Skeletal muscle tissue (tissue), 5 donors: ENCODE data around the gene GPR35. TPM values are rescaled to one million over a fixed set of nuclear protein-coding genes. Genes with fewer than 3 reads are reported as not detected.
"Not testable (repeated sequence)": the region's sequence is repeated elsewhere in the genome, so short reads cannot be mapped to it uniquely, and the experiment has no call there.

Source experiments
- H3K27ac ChIP-seq: one replicate; pipeline ENCODE4 v1.7.0; 2013; ENCODE audit warnings: mild to moderate bottlenecking, low read depth, low read length, inconsistent platforms
- H3K27me3 ChIP-seq, 3 donors: one replicate each; pipeline ENCODE4 v1.7.0; 2013; ENCODE audit warnings: low read length in 3 of 3; ENCODE audit not compliant: control insufficient read depth in 3 of 3, insufficient read depth in 3 of 3
- H3K36me3 ChIP-seq, 3 donors: one replicate each; pipeline ENCODE4 v1.7.0; 2013; ENCODE audit warnings: low read length in 3 of 3; ENCODE audit not compliant: control insufficient read depth in 3 of 3, insufficient read depth in 3 of 3
- H3K4me1 ChIP-seq, 3 donors: one replicate each; pipeline ENCODE4 v1.7.0; 2013; ENCODE audit warnings: low read length in 3 of 3, mild to moderate bottlenecking in 3 of 3; ENCODE audit not compliant: control insufficient read depth in 3 of 3, insufficient read depth in 3 of 3
- H3K4me3 ChIP-seq, 3 donors: one replicate each; pipeline ENCODE4 v1.7.0; 2013; ENCODE audit warnings: low read length in 3 of 3
- H3K9ac ChIP-seq, 3 donors: one replicate each; pipeline ENCODE4 v1.7.0; 2013; ENCODE audit warnings: low read length in 3 of 3, mild to moderate bottlenecking in 3 of 3, moderate library complexity in 2 of 3, low read depth in 1 of 3
- H3K9me3 ChIP-seq, 3 donors: one replicate each; pipeline ENCODE4 v1.7.0; 2013; ENCODE audit warnings: low read length in 3 of 3; ENCODE audit not compliant: control insufficient read depth in 3 of 3
- small RNA-seq: library from RNA; depleted of rRNA; stranded (forward); fragments of <200 nt; gene quantifications from one replicate; pipeline ENCODE3, GENCODE V24; 2014
- total RNA-seq: library from RNA; depleted of rRNA; stranded (reverse); fragments of >200 nt; gene quantifications from one replicate; pipeline ENCODE4 v1.2.3, GENCODE V29; 2014
- donor health status: Osteomylitis.

Gene GPR35
- total RNA-seq, 1 donor from 2014 or later, result 1.0 TPM

DNA sequence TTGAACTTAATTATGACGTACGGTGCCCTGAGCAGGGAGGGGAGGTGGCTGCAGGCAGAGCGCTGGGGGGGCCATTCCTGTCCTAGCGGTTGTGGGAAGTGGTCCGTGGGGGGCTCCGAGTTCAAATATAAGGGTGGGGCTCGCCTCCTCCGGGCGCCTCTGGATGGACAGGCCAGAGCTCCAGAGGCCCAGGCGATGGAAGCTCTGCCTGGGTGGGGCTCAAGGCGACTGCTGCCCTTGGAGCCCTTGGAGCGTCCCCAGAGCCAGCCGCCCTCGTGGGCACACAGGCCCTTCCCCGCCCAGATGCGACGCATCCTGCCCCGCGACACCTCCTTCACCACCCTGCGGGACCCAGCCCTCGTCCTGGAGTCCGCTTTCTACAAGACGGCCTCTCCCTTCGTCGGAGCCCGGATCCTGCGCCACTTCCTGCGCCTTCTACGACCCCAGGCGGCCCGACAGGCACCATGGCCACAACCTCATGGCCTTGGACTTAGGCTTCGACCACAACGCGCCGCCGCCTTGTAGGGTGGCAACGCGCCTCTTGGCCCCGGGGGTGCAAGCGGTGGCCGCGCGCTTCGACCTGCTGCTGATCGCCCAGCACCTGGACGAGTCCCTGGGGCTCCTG, 46.9 kb downstream of the GPR35 start:
- Histone ChIP-seq H3K36me3 (no peaks in the 10 kb centered on the region), H3K9me3 (no peaks in the 10 kb centered on the region), H3K9ac (peak overlapping the region in 1 of 3 donors; percentile 16), H3K27me3 (no peaks in the 10 kb centered on the region), H3K4me3 (peak overlapping the region in 1 of 3 donors; percentile 43), H3K4me1 (peaks cover 3 to 10% (median 9%) of the 10 kb centered on the region in 3 donors), H3K27ac (no peak overlapping the region)

DNA sequence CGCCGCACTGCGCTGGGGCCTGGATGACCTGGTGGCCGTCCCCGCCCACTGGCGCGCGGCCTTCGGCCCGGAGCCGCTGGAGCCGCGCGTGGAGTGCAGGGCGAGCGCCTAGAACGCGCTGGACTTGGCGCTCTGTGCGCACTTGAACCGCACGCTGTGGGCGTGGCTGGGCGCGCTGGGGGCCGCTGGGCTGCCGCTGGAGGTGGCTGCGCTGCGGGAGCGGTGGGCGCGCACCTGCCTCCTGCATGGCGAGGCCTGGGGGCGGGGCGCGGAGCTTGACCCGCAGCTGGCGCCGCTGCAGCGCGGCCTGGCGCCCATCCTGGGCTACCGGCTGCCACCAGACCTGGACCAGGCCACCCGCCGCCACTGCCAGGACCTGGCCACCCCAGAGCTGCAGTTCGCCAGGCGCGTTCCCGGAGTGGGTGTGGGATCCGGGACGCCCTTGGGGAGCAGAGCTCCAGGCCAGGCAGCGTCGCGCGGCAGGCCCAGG, 47.5 kb downstream of the GPR35 start:
- Histone ChIP-seq H3K4me3 (peak overlapping the region in 2 of 3 donors; percentile 43 to 54), H3K27me3 (no peaks in the 10 kb centered on the region)

DNA sequence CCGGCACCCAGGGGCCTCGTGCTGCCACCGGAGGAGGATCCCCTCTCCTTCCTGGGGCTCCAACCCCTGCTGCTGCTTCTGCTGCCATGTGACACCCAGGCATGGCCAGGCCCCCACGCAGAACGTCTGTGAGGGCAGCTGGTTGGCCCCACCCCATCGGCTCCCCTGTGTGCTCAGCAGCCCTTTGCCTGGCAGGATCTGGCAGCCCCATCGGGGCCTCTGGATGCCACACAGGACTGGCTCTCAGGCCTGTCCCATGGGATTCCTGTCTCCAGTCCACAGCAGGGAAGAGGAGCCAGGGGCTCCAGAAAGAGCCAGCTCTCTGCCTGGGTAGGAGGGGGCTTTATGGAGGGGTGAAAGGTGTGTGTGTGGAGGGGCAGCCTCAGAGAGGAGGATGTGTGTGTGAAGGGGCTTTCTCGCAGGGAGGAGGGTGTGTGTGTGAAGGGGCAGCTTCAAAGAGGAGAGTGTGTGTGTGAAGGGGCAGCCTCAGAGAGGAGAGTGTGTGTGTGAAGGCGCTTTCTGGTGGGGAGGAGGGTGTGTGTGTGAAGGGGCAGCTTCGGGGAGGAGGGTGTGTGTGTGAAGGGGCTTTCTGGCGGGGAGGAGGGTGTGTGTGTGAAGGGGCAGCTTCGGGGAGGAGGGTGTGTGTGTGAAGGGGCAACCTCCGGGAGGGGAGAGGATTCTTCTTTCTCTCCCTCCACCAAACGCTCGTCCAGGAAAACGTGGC, 49.3 kb downstream of the GPR35 start:
- not testable (repeated sequence) for H3K27me3 ChIP-seq, H3K9me3 ChIP-seq, H3K27ac ChIP-seq, H3K4me3 ChIP-seq, H3K4me1 ChIP-seq, H3K36me3 ChIP-seq, H3K9ac ChIP-seq

More for the DNA sequence above, 47.5 kb downstream of the GPR35 start:
- Histone ChIP-seq H3K9me3 (no peaks in the 10 kb centered on the region), H3K36me3 (no peaks in the 10 kb centered on the region), H3K27ac (no peak overlapping the region), H3K9ac (peak overlapping the region in 1 of 3 donors; percentile 16), H3K4me1 (peaks cover 3 to 10% (median 9%) of the 10 kb centered on the region in 3 donors)

DNA sequence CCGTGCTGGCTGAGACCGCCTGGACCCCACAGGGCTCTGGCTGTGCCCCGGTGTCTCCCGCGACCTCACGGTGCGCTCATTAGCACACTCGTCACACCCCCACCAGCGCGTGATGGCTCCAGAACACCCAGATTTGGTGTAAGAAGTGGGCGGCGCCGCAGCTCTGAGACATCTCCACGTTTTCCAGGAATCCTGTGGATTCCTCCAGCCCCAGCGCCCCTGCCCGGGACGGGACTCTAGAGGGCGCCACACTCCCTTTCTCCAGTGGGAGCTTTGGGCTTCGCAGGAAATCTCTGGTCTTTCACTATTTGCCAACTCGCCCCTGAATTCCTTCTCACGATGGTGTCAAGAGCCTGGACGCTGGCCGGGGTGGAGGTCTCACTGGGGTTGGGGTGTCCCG, 50.1 kb downstream of the GPR35 start:
- H3K27ac ChIP-seq, H3K4me3 ChIP-seq, H3K9ac ChIP-seq, H3K36me3 ChIP-seq, H3K27me3 ChIP-seq, H3K4me1 ChIP-seq, H3K9me3 ChIP-seq: not testable (repeated sequence)

DNA sequence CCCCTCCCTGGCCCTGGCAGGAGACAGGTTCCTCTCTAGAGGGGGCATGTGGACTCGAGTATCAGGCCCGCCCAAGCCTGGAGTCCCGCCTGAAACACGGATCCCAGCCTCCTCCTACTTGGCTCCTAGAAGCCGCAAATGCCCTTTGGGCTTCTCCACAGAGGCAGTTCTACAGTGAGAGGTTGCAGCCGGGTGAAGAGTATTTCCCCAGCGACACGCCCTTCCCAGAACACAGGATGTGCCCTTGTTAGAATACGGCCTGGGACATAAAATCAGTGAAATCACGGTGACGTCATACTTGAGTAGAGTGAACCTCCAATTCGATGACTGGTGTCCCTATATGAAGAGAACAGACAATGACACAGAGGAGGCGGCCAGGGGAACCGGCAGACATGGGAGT, 52.8 kb downstream of the GPR35 start:
- not testable (repeated sequence) for H3K9ac ChIP-seq, H3K4me1 ChIP-seq, H3K27me3 ChIP-seq, H3K27ac ChIP-seq, H3K4me3 ChIP-seq, H3K9me3 ChIP-seq, H3K36me3 ChIP-seq

DNA sequence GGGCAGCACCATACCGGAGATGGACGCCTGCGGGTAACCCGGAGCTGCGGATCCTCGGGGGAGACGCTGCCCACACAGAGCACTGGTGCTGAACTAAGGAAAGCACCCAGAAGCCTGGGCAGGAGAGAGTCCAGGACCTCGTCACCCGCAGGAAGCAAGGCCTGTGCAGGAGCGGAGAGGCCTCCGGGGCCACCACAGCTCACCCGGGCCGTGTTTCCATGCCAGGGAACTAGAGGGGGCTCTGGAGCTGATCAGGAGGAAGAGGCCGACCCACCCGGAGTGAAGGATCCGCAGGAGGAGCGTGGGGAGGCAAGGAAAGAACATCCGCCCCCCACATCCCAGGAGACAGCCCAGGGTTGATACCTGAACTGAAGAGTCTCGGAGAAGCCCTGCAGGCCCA, 53.6 kb downstream of the GPR35 start:
- not testable (repeated sequence) for H3K9ac ChIP-seq, H3K36me3 ChIP-seq, H3K4me3 ChIP-seq, H3K27me3 ChIP-seq, H3K4me1 ChIP-seq, H3K9me3 ChIP-seq, H3K27ac ChIP-seq

DNA sequence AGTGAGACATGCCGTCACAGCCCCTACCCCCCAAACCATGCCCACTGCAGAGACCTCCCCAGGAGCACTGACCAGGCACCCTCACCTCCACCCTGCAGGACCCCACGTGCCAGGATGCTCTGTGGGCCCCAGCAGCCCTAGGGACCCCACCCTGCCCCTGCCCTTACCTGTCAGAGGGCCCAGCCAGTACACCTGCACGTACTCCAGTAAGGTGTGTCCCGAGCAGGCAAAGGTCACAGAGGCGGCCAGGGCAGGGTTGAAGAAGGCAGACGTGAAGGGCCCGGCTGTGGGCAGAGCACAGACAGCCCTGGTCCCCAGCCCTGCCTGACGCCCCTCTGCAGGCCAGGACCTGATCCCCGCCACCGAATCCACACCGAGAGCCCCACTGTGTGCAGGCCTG, 54.9 kb downstream of the GPR35 start:
- not testable (repeated sequence) for H3K9me3 ChIP-seq, H3K36me3 ChIP-seq

More for the DNA sequence above, 54.9 kb downstream of the GPR35 start:
- H3K4me3 ChIP-seq, H3K27ac ChIP-seq, H3K4me1 ChIP-seq, H3K9ac ChIP-seq, H3K27me3 ChIP-seq: not testable (repeated sequence)

Small RNAs within 50 kb of the gene (small RNA-seq; reads per million reads assigned to genes)
- gene AC011298.3, result not detected

Other genes with a start within 250 kb of the GPR35 start
- 36.0 TPM for gene GPC1, start 189.8 kb upstream of the GPR35 start, total RNA-seq
- 5.2 TPM for gene ANKMY1, start 67.5 kb upstream of the GPR35 start, total RNA-seq
- gene DUSP28, start 65.1 kb upstream of the GPR35 start, total RNA-seq, result 8.4 TPM
- gene RNPEPL1, start 57.0 kb upstream of the GPR35 start, total RNA-seq, result 15.7 TPM
- 12.0 TPM for gene CAPN10, start 38.7 kb upstream of the GPR35 start, total RNA-seq
- gene AQP12B, start 57.4 kb downstream of the GPR35 start, total RNA-seq, result not detected
- gene AQP12A, start 66.4 kb downstream of the GPR35 start, total RNA-seq, result not detected
- gene KIF1A, start 194.7 kb downstream of the GPR35 start, total RNA-seq, result 4.7 TPM
- not detected for gene AGXT, start 243.3 kb downstream of the GPR35 start, total RNA-seq